ENCODE measurements around the gene MRPL37.
"Not testable (repeated sequence)": the region's sequence is repeated elsewhere in the genome, so short reads cannot be mapped to it uniquely, and the experiment has no call there.

MRPL37 gene

GRCh38 chr1:54172614-54173599, 27.1 kb upstream of the MRPL37 start:
- peak in 1 of 2 donors; percentile 15 for DNase-seq

- no peak for DNase-seq
These were observed 26.3 kb upstream of the MRPL37 start for GRCh38 chr1:54173681-54174080.

DNA sequence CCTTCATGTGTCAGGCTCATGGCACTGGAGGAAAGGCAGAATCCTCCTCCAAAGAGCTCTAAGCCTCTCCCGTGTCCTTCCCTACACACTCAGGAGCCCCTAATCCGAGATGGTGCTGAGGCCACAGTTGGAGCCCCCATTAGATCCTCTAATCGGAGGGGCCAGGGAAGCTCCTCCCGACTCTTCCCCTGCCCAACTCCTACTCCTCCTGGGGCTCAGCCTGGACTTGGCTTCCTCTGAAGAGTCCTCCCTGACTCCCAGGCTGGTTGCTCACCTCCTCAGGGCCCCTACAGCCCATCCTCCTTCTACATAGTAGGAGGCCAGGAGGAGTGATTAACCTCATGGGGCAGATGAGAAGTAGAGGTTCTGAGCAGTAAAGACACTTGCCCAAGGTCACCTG, 25.9 kb upstream of the MRPL37 start:
- DNase-seq: no peak

- DNase-seq: no peak
These were observed 23.2 kb upstream of the MRPL37 start for GRCh38 chr1:54176621-54177327.

DNA sequence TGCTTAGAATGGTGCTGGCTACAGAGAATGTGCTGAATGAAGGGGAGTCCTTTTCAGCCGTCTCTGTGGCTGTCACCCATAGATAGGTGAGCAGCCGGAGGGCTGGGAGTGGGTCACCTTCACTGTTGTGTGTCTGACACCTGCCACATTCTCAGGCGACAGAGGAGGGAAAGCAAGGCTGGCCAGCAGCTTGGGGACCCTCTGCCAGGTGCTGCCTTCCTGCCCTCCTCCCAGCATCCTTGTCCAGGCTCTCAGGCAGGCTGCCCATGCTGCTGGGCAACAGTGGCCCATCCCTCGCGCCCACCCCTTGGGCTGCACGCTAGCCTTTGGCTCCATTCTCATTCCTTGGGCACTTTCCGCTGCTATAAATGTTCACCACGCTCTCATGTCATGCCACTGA, 22.2 kb upstream of the MRPL37 start:
- DNase-seq: no peak

- DNase-seq: no peak
These were observed 21.5 kb upstream of the MRPL37 start for GRCh38 chr1:54178296-54179070.

GRCh38 chr1:54180701-54181360, 19.1 kb upstream of the MRPL37 start:
- no peak for DNase-seq

DNA sequence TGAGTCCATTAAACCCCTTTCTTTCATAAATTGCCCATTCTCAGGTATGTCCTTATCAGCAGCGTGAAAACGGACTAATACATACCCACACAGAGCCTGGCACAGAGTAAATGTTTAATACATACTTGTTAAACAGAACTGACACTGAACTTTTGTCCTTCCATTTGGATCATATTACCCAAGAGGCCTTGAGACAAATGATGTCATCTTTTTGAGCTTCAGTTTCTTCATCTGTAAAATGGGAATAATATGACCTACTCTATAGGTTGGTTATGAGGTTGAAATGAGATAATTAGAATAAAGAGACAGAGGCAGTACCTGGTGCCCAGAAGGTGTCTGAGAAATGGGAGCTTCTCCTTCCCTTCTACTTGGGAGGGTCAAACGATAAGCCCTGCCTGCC, 13.9 kb upstream of the MRPL37 start:
- no peak for DNase-seq

GRCh38 chr1:54188291-54188690, 11.7 kb upstream of the MRPL37 start:
- DNase-seq: no peak

DNA sequence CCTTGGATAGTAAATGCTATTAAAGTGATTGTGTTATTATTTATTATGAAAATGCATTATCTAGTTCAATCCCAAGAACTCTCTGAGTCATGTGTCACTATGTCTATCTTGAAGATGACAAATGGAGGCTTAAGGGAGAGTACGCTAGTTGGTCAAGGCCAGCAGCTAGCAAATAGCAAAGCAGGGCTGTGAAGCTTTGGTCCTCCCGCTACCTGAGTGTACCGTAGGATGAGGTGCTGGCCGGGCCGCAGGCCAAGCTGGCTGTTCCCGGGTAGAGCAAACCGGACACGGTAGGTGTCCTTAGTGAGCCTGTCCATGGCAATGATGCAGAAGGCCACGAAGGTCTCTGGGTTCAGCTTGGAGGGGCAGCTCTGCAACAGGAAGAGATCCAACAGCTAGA, 9.4 kb upstream of the MRPL37 start:
- no peak for DNase-seq

DNA sequence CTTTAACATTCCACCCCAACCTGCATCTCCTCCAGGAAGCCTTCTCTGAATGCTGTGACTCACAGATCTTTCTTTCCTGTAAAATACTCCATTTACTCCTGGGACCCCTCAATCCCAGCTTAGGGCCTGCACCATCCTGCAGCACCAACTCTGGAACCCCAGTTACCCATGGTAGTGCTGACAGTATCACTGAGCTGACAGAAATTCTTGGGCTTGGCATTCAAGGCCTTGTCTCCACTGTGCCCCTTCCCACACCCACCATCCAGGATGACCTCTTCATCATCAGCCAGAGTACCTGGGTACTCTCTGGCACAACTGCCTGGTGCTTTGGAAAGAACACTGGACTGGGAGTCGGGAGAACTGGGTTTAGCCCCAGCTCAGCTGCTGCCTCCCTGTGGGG, 8.4 kb upstream of the MRPL37 start:
- DNase-seq: no peak

DNA sequence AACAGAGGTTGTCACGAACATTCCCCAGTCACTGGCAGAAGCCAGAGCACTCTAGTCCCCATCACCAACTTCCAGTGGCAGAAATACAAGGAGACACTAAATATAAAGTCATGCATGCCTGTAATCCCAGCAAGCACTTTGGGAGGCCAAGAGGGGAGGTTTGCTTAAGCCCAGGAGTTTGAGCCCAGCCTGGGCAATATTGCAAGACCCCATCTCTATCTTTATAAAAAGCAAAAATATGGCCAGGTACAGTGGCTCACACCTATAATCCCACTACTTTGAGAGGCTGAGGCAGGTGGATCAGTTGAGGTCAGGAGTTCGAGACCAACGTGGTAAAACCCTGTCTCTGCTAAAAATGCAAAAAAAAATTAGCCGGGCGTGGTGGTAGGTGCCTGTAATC, 6.5 kb upstream of the MRPL37 start:
- DNase-seq: no peak

DNA sequence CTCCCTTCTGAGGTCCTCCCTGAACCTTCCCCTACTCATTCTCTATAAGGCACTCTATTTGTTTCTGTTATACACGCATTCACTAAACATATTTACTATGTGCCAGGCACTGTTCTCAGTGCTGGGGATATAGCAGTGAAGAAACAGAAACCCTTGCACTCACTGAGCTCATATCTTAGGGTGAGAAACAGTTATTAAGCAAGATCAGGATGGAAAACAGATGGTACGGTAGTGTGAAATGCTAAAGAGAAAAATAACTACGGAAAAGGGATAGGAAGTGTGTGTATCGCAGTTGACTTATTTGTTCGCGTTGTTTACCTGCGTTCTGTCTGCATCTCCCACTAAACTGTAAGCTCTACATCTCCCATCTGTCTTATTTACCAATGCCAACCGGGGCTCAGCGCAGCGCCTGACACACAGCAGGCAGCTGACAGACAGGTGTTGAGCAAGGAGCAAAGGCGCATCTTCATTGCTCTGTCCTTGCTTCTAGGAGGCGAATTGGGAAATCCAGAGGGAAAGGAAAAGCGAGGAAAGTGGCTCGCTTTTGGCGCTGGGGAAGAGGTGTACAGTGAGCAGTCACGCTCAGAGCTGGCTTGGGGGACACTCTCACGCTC, 709 bp upstream of the MRPL37 start:
- peak; percentile 22 to 28 for DNase-seq

DNA sequence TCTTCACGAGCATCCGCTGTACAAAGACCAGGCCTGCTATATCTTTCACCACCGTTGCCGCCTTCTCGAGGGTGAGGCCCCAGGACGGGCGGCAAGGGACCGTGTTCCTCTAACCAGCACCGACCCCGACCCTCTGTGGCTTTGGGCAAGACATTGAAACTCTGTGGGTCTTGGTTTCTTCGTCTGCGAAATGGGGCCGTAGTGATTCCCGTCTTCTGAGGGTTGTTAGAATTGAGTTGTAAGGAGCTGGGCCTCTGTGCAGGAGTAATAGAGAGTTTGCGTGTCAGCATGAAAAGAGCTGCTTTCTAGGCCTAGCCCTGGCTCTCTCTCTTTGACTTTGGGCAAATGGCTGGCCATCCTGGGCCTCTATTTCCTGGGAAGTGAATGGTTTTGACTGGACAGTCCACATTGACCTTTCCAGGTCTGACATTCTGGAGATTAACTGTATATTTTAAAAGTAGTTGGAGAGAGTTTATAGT, 591 bp downstream of the MRPL37 start:
- DNase-seq: no peak

- no peak for DNase-seq
These were observed 4.2 kb downstream of the MRPL37 start for GRCh38 chr1:54204199-54204598.

DNA sequence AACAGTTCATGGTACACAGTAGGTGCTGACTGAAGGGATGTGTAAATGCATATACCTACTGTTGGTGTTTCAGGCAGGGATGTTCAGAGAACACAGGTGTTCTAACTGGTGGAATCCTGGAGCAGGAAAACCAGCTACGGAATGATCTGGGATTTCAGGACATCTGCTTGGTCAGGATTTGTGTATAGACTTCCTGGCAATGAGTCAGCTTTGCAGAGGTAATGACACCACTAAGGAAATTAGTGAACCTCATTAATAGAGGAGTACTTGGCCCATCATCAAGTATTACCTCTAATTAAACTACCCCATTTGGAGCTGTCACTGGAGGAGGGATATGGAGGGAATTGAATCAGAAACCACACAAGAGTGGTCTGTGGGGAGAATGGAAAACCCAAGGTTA, 7.3 kb downstream of the MRPL37 start:
- DNase-seq: no peak

DNA sequence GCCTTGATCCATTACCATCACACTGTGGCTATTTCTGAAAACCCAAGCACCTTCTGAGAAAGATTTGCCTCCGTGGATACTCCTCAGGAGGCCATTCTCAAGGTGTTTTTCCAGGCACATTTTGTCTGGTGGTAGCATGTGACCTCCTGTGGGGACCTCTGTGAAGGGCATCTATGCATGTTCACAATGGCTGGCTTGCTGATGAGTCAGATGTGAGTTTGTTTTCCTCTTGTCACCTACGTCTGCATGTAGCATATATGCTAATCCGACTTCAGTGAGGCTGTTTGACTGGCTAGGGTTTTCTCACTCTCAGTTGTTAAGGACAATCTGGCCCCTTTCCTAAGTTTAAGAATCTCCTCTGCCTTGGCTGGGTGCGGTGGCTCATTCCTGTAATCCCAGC, 7.9 kb downstream of the MRPL37 start:
- DNase-seq: not testable (repeated sequence)

DNA sequence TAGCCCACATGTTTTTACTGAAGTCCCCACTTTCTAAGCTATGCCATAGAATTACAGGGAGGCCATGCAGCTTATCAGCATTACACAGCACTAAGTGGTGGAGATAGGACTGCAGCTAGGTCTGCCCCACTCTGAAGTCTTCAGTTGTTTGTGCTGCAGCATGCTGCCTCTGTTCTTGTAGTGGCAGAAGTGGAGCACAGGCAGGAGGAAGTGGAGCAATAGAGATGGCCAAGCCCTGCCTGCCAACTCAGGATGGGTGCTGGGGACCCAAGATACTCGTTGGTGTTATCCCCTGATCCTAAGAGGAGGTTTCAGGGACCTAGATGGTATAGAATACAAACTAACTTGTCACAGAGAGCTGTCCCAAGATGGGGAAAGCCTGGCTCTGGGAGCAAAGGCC, 12.9 kb downstream of the MRPL37 start:
- no peak for DNase-seq

- no peak for DNase-seq
These were observed 15.6 kb downstream of the MRPL37 start for GRCh38 chr1:54215523-54215922.

- DNase-seq: no peak
These were observed 19.1 kb downstream of the MRPL37 start for GRCh38 chr1:54218883-54219687.

GRCh38 chr1:54219688-54220003, 19.7 kb downstream of the MRPL37 start:
- peak; percentile 23 to 55 for DNase-seq
